GM21360 (cell line): ENCODE data around the gene KCNH3.

ENCODE experiments used
- ATAC-seq: cut with Tn5 transposase; IDR thresholded peaks from one replicate; pipeline ENCODE4 v1.9.1; 2021; ENCODE audit warnings: mild to moderate bottlenecking, moderate library complexity; ENCODE audit not compliant: unreplicated experiment

KCNH3 gene

DNA sequence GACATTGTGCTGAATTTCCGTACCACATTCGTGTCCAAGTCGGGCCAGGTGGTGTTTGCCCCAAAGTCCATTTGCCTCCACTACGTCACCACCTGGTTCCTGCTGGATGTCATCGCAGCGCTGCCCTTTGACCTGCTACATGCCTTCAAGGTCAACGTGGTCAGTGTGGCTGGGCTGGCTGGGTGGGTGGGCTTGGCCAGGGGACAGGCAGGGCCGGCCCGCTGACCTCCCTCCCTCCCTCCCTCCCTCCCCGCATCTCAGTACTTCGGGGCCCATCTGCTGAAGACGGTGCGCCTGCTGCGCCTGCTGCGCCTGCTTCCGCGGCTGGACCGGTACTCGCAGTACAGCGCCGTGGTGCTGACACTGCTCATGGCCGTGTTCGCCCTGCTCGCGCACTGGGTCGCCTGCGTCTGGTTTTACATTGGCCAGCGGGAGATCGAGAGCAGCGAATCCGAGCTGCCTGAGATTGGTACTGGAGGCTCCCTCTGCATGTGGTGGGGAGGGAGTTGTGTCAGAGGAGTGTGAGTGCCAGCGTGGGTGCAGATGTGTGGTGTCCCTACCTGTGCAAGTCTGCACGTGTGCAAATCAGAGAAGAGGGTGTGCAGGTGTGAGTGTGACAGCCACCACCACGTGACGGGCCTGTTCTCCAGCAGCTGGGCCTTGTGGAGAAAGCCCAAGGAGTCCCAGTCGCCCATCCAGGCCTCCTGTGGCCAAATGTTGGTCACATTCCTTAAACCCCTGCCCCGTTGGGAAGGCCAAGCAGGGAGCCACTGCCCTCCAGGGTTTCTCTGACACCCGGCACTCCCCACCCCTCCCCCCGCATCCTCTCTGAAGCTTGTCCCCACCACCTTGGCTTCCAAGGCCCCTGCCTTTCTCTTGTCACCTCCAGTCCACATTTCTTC is 5.3 kb downstream of the KCNH3 start:
- ATAC-seq, result no peak

DNA sequence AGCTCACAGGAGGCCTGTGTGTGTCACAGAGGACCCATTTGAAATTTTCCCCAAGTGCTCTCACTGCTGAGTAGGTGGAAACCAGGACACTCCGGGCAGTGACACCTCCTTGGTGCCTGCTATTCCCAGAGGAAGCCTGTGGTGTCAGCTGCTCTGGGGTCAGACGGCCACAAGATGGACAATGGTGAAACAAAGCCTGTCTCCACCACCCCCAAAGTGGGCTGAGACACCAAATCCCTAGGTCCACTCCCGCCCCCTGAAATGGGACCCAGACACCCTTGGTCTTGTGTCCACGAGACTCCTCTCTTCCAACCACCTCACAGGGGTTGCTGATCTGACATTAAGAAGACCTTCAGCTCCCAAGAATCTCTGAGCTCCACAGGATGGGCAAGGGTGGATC is 7.0 kb downstream of the KCNH3 start:
- ATAC-seq, result no peak

DNA sequence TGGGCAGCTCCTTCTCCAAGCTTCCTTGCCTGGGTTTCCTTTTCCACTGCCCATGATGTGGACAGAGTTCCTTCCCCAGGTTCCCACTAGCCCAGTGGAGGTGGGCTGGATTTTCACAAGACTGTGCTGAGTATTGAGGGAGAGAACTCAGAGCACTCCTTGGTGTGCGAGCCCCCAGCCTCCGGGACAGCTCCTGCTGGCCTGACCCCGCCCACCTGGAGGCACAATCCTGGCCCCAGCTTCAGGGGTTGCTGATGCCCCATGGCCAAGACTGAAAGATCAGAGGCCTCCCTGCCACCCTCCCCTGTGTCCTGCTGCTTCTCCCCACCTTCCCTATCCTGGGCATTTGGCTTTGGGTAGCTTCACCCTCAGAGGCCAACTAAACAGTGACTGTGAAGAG is 7.7 kb downstream of the KCNH3 start:
- no peak for ATAC-seq

DNA sequence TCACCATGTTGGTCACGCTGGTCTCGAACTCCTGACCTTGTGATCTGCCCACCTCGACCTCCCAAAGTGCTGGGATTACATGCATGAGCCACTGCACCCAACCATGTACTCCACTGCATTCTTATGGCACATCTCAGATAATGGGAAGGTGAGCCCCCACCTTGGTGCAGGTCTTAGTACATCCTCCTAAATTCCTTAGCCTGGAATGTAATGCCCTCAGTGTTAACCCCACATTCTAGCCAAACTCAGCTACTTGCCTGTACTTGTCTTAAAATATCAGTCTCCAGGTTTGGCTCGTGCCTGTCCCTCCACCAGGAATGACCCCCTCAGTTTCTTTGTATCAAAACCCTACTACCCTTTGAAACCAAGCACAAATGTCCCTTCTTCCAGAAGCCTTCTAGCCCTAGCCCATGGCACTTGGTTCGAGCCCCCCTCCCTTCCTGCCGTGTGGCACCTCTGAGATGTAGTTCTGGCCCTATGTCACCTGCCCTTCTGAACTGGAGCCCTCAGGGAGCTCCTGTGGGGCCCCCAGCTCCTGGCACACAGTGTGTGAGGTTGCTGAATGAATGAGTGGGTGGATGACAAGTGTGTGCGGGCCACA is 8.4 kb downstream of the KCNH3 start:
- ATAC-seq, result no peak

DNA sequence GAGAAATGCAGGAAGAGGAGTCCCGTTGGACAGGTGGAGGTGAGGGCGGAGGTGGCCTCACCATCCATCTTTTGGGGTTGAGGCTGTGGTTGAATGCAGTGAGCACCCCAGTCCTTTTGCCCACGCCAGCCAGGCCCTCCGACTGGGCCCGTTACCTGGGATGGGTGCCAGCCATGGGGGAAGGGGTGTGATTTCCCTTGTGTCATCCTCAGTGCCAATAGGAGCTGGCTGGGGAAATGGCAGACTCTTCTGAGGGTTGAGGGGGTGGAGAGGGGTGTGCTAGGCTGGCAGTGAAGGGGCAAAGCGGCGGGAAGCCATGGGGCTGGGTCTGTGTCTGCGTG is 9.6 kb downstream of the KCNH3 start:
- no peak for ATAC-seq

DNA sequence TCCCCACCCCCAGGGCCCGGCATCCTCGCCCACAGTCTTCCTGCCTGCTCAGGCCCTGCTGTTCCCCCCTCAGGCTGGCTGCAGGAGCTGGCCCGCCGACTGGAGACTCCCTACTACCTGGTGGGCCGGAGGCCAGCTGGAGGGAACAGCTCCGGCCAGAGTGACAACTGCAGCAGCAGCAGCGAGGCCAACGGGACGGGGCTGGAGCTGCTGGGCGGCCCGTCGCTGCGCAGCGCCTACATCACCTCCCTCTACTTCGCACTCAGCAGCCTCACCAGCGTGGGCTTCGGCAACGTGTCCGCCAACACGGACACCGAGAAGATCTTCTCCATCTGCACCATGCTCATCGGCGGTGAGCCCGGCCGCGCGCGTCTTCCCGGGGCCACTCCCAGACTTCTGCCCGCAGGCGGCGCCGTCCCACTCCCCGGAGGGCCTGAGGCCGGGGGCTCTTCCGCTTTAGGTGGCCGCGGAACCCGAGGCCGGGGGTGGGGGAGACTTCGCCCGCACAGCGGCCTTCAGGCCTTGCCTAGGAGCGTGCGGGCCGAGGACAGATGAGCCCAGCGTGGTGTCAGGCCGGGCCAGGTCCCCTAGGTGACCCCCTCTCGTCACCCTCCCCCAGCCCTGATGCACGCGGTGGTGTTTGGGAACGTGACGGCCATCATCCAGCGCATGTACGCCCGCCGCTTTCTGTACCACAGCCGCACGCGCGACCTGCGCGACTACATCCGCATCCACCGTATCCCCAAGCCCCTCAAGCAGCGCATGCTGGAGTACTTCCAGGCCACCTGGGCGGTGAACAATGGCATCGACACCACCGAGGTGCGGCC is 10.2 kb downstream of the KCNH3 start:
- ATAC-seq, result no peak

DNA sequence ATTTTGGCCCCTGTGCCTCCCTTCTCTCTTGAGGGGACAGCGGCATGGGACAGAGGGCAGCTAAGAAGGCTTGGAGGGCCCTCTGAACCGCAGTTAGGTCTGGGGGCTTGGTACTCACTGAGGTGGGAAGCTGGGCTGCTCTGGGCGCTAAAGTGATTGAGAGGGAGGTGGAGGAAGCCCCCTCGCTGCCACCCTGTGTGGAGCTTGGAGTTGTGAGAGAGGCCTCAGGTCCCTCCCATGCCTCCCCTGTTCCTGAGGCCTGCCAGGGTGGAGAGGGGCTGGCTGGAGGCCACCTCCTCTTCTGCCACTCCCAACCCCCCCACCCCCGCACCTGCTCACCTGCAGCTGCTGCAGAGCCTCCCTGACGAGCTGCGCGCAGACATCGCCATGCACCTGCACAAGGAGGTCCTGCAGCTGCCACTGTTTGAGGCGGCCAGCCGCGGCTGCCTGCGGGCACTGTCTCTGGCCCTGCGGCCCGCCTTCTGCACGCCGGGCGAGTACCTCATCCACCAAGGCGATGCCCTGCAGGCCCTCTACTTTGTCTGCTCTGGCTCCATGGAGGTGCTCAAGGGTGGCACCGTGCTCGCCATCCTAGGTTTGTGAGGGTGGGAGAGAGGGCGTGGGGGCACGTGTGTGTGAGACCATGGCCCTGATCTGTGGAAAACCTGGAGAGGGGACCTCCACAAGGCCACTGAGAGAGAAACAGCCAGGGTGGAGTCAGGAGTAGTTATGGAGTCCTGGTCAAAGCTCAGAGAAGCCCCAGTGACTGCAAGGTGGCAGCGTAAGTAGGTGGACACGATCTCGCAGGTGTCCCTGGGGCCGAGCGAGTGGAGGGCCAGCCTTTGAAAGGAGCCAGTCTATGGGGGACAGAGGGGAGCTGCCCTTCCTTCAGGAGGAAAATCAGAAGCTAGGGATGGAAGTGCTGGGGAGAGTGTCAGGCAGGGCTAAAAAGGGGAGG is 11.2 kb downstream of the KCNH3 start:
- ATAC-seq, result no peak

DNA sequence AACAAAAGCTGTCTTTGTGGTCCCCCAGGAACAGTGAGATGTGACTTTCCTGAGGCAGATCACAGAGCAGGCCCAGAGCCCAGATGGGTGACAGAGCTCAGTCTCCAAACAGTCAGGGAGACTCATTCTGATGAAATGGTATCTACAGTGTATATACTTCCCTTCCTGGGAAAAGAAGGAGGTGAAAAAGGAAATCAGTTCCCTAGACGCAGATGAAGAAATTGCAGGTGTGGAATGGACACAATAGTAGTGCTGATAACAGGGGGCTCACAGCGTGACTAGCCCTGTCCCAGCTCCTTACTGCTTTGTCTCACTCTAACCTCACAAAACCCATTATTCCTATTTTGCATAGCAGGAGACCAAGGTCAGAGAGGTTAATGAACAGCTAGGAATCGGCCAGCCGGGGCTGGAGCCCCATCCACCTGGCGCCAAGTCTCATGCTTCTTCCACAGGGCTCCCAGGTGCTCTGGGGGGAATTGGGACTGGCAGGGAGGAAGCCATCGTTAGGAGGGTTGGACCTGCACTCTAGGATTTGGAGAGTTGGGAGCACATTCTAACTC is 11.9 kb downstream of the KCNH3 start:
- ATAC-seq, result no peak

DNA sequence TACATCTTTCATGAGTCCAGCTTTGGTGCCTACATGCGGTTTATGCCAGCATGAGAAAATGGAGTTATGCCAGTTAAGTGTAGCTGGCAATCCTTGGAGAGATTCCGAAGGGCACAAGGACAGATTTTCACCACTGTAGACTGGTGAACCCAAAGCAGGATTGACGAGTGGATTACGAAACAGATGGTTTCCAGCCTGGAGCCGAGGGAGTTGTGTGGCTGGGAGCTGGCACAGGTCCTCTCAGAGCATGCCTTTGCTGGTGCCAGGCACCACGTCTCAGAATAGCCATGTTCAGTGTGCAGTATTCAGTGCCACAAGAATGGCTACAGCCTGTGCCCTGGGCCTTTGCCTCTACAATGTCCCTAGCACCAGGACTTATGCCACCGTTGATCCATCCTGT is 13.2 kb downstream of the KCNH3 start:
- no peak for ATAC-seq

DNA sequence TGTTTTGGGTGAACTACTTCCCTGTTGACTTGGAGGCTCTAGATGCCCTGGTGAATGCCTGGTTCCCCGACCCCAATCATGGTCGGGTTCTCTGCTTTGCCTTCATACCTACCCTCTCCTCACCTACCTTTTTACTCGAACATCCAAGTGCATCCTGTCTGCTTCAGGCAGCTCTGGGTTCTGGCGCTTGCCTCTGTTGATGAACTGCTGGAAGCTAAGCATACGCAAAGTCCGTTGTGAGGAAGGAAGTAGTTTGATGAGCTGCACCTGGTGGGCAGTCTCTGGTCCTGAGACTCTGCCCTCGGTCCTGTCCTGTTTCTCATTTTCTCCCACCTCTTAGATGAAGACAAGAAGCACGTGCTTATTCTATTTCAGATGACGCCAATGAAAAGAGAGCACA is 13.6 kb downstream of the KCNH3 start:
- ATAC-seq, result no peak

DNA sequence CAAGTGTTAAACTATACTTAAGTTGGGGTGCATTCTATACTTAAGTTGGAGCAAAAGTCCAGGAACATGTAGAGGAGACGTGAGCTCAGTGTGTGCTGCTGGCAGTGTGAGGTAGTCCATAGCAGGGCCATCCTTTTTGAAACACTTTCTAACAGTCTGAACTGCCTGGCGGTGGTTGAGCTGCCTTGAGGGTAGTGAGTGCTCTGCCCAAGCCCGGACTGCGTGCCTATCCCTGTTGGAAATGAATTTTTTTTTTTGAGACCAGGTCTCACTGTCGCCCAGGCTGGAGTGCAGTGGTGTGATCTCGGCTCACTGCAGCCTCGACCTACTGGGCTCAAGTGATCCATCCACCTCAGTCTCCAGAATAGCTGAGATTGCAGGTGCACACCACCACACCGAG is 14.1 kb downstream of the KCNH3 start:
- ATAC-seq, result no peak

DNA sequence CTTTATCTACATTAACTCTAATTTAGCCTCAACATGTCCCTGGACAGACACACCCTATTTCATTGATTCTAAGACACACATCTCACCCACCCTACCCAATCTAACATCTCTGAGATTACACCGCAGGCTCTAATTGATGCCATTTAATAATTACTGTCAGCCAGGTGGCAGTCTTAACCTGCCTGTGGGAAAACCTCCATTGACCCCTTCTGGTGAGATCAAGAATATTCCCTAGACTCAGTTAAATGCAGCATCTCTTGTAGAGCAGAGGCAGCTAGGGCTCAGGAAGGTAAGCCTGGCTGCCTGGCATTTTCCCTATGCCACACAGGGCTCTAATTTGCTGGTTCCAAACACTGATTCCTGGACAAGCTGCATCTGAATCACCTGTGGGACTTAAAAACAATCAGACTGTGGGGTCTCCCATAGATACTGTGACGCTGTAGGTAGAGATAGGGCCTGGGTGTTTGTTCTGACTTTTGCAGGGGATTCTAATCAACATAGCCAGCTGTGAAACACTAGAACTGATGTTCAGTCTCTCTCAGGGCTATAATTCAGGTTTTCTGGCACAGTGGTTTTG is 14.8 kb downstream of the KCNH3 start:
- ATAC-seq, result no peak

DNA sequence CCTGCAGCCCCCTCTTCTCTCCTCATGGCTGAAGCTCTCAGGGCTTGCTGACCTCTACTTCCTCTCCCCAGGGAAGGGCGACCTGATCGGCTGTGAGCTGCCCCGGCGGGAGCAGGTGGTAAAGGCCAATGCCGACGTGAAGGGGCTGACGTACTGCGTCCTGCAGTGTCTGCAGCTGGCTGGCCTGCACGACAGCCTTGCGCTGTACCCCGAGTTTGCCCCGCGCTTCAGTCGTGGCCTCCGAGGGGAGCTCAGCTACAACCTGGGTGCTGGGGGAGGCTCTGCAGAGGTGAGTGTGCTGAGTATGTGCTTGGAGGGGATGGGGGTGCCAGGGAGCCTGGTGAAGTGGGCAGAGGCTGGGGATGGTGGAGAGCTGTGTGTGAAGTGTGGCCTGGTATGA is 15.4 kb downstream of the KCNH3 start:
- ATAC-seq, result no peak

DNA sequence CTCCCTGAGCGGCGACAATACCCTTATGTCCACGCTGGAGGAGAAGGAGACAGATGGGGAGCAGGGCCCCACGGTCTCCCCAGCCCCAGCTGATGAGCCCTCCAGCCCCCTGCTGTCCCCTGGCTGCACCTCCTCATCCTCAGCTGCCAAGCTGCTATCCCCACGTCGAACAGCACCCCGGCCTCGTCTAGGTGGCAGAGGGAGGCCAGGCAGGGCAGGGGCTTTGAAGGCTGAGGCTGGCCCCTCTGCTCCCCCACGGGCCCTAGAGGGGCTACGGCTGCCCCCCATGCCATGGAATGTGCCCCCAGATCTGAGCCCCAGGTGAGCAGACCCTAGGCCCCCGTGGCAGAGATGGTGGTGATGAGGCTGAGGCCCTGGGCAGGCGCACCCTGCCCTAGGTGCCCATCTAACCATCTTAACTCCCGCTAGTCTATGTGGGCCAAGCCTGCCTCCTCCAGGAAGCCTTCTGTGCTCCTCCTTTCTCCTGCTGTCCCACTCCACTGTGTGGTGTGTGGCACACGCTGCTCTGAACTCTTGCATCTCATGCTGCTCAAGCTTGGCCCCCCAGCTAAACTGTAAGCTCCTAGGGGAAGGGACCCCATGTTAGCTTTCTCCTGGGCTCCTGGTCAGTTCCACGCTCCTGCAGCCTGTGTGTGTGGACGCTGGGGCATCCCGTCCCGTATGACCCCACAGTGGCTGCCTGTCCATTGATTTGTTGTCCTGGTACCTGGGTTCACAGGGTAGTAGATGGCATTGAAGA is 17.0 kb downstream of the KCNH3 start:
- no peak for ATAC-seq

DNA sequence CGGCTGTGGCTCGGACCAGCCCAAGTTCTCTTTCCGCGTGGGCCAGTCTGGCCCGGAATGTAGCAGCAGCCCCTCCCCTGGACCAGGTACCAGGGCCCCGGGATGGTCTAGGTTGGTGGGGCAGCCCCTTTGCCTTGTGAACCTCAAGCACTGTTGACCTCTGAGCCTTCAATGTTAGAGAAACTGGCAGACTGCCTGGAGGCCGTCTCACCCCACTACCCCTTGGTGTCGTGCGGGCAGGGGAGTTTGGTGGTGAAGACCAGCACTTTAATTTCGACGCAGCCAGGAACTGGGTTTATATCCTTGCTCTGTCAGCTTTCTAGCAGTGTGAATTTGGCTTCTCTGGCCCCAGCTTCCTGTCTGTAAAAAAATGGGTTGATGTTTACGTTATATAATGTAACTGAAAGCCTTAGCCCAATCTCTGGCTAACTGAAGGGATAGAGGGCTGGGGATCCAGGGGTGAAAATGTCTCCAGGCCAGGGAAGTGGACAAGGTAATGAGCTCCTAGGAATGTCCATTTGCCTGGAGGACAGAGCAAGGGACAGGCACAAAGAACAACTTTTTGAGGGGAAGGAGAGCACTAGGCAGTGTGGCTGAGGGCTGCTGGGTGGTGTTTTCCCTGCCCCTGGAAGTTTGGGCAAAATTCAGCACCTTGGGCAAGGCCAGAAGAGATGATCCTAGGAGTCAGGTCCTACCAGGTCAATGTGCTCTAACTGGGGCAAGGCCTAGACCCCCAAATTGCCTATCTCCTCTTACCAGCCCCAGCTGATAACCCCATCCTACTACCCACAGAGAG is 17.8 kb downstream of the KCNH3 start:
- no peak for ATAC-seq

DNA sequence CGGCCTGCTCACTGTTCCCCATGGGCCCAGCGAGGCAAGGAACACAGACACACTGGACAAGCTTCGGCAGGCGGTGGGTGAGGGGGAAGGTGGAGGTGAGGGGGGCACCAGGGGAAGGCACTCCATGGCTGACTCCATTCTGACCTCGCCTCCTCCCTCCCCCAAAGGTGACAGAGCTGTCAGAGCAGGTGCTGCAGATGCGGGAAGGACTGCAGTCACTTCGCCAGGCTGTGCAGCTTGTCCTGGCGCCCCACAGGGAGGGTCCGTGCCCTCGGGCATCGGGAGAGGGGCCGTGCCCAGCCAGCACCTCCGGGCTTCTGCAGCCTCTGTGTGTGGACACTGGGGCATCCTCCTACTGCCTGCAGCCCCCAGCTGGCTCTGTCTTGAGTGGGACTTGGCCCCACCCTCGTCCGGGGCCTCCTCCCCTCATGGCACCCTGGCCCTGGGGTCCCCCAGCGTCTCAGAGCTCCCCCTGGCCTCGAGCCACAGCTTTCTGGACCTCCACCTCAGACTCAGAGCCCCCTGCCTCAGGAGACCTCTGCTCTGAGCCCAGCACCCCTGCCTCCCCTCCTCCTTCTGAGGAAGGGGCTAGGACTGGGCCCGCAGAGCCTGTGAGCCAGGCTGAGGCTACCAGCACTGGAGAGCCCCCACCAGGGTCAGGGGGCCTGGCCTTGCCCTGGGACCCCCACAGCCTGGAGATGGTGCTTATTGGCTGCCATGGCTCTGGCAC is 18.5 kb downstream of the KCNH3 start:
- no peak for ATAC-seq

DNA sequence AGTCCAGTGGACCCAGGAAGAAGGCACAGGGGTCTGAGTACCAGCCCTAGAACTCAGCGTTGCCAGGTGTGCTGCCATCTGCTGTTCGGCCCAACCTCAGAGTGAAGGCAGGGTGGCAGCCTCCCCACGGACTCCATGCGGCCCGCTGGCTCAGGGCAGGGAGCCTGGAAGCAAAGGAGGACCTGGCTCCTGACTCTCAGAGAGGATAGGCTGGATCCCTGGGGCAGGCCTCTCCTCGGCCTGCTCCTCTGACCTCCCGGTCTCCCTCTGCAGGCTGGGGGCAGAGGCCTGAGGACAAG is 19.0 kb downstream of the KCNH3 start:
- ATAC-seq, result no peak

DNA sequence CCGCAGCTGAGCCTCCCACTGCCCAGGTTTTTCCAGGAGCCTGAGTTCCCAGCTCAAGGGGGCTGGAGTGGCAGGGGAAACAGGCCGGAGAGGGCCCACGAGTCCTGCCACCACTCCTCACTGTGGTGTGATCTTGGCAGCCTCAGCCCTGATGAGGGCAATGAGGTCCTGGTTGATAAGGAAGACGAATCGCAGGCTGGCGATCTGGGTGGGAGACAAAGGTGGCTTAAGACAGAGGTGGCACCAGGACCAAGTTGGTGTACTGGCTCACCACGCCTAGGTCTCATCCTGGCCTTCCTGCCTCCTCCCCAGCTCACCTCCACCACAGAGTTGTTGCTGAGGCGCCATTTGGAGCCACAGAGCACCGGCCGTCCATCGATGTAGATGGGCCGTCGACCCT is 19.7 kb downstream of the KCNH3 start:
- no peak for ATAC-seq
